Activated CD8-positive, alpha-beta memory T cell treated with anti-CD3 and anti-CD28 coated beads, Interleukin-2, amount 10 ng/mL, durations not matched to agents 7 days and 5 days (primary cell): ENCODE measurements around the gene FBXL13. TPM values are rescaled to one million over a fixed set of nuclear protein-coding genes. Genes with fewer than 3 reads are reported as not detected.
"Not testable (repeated sequence)": the region's sequence is repeated elsewhere in the genome, so short reads cannot be mapped to it uniquely, and the experiment has no call there.

Source experiments
- ATAC-seq: fragments of 150-1000 bp; cut with Tn5 transposase; one replicate; pipeline ENCODE4 v1.10.0; 2021; ENCODE audit warnings: moderate library complexity
- CTCF ChIA-PET: fragments of 350-600 bp; sonication (Branson Sonifier 250); formaldehyde crosslinking; loops from one replicate; lab custom pipeline; 2021; ENCODE audit warnings: antibody characterized with exemption; lab: Charles Lee
- DNase-seq: peaks from one replicate; pipeline ENCODE4 v3.0.0-alpha.2; 2020
- H3K27ac Mint-ChIP-seq: one replicate; pipeline ENCODE4 v1.8.0; 2021; ENCODE audit warnings: mild to moderate bottlenecking, mixed read lengths
- H3K27me3 Mint-ChIP-seq: one replicate; pipeline ENCODE4 v1.8.0; 2021; ENCODE audit warnings: mixed read lengths
- H3K36me3 Mint-ChIP-seq: one replicate; pipeline ENCODE4 v1.8.0; 2021; ENCODE audit warnings: mild to moderate bottlenecking, mixed read lengths
- H3K4me1 Mint-ChIP-seq: one replicate; pipeline ENCODE4 v1.8.0; 2021; ENCODE audit warnings: mixed read lengths
- H3K4me3 Mint-ChIP-seq: one replicate; pipeline ENCODE4 v1.8.0; 2021; ENCODE audit warnings: mild to moderate bottlenecking, moderate library complexity, mixed read lengths
- H3K9me3 Mint-ChIP-seq: one replicate; pipeline ENCODE4 v1.8.0; 2022; ENCODE audit warnings: low read depth, mixed read lengths
- total RNA-seq, 2 experiments: library from RNA; stranded (reverse); gene quantifications; one replicate each; pipeline ENCODE4 v1.2.3, GENCODE V29; 2021

The FBXL13 gene
- total RNA-seq, 2 experiments from 2014 or later = 0.18 TPM; not detected in 1

- H3K9me3 Mint-ChIP-seq = peaks cover 11% of the 10 kb centered on the region
- CTCF ChIA-PET = no interaction called here
- no peak overlapping the region for H3K4me3 Mint-ChIP-seq
- ATAC-seq (no peak), DNase-seq (no peak)
- peaks cover 4% of the 10 kb centered on the region for H3K27me3 Mint-ChIP-seq
- H3K4me1 Mint-ChIP-seq = no peaks in the 10 kb centered on the region
- no peak overlapping the region for H3K27ac Mint-ChIP-seq
- H3K36me3 Mint-ChIP-seq = peaks cover 9% of the 10 kb centered on the region
These were observed 71.6 kb downstream of the FBXL13 start for GRCh38 chr7:103003004-103003403.

- peaks cover 4% of the 10 kb centered on the region for H3K27me3 Mint-ChIP-seq
- CTCF ChIA-PET = no interaction called here
- no peak for ATAC-seq
- peaks cover 11% of the 10 kb centered on the region for H3K9me3 Mint-ChIP-seq
- peaks cover 2% of the 10 kb centered on the region for H3K4me1 Mint-ChIP-seq
- no peak for DNase-seq
- H3K4me3 Mint-ChIP-seq = no peak overlapping the region
- no peak overlapping the region for H3K27ac Mint-ChIP-seq
- peaks cover 9% of the 10 kb centered on the region for H3K36me3 Mint-ChIP-seq
These were observed 73.4 kb downstream of the FBXL13 start for GRCh38 chr7:103001210-103001609.

GRCh38 chr7:102996957-102997356, 77.6 kb downstream of the FBXL13 start:
- no peak for ATAC-seq
- no peak overlapping the region for H3K27ac Mint-ChIP-seq

DNA sequence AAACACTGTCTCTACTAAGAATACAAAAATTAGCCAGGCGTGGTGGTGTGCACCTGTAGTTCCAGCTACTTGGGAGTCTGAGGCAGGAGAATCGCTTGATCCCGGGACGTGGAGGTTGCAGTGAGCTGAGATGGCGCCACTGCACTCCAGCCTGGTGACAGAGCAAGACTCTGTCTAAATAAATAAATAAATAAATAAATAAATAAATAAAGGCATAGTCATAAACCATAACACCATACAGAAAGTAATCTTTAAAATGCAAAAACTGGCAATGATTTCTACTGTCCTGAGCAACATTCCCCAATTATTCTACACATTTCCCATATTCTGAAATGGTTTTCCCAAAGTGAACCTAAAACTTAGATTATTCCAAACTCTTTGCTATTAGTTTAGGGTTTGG, 79.0 kb downstream of the FBXL13 start:
- H3K27me3 Mint-ChIP-seq, ATAC-seq, H3K9me3 Mint-ChIP-seq, H3K27ac Mint-ChIP-seq, H3K36me3 Mint-ChIP-seq, H3K4me3 Mint-ChIP-seq, DNase-seq, H3K4me1 Mint-ChIP-seq: not testable (repeated sequence)
- CTCF ChIA-PET = interaction anchor here (1.1 kb wide), 1 partner anchor 33 kb away, joined by 3 read pairs; no protein-coding TSS in a partner anchor

More at GRCh38 chr7:102996957-102997356, 77.6 kb downstream of the FBXL13 start:
- H3K4me1 Mint-ChIP-seq = peaks cover 7% of the 10 kb centered on the region
- no peak for DNase-seq
- H3K27me3 Mint-ChIP-seq = peaks cover 3% of the 10 kb centered on the region
- H3K4me3 Mint-ChIP-seq = no peak overlapping the region
- CTCF ChIA-PET = no interaction called here
- H3K9me3 Mint-ChIP-seq = peaks cover 4% of the 10 kb centered on the region
- no peaks in the 10 kb centered on the region for H3K36me3 Mint-ChIP-seq

GRCh38 chr7:102994567-102994966, 80.0 kb downstream of the FBXL13 start:
- no peak overlapping the region for H3K4me3 Mint-ChIP-seq
- H3K27ac Mint-ChIP-seq = no peak overlapping the region
- H3K27me3 Mint-ChIP-seq = no peaks in the 10 kb centered on the region
- DNase-seq (no peak), ATAC-seq (no peak)
- peaks cover 9% of the 10 kb centered on the region for H3K4me1 Mint-ChIP-seq
- no peaks in the 10 kb centered on the region for H3K36me3 Mint-ChIP-seq
- H3K9me3 Mint-ChIP-seq = peaks cover 2% of the 10 kb centered on the region
- CTCF ChIA-PET = no interaction called here

DNA sequence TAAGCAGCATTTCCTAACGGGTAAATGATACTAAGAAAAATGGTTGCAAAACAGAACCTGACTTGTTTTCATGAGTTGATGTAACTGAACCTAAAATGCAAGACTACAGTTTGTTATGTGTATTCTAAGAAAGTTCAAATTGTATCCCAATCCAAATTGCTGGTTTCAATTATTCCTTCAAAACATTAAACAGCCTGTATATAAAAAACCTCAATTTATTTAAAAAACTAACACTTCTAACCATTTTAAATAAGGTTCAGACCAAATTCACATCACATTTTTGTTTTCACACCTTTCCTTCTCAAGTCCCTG, 80.9 kb downstream of the FBXL13 start:
- Mint-ChIP-seq H3K4me1 (peaks cover 15% of the 10 kb centered on the region), H3K27ac (no peak overlapping the region), H3K9me3 (peaks cover 2% of the 10 kb centered on the region), H3K27me3 (no peaks in the 10 kb centered on the region), H3K4me3 (no peak overlapping the region), H3K36me3 (no peaks in the 10 kb centered on the region)
- DNase-seq (no peak), ATAC-seq (no peak)
- CTCF ChIA-PET = no interaction called here

DNA sequence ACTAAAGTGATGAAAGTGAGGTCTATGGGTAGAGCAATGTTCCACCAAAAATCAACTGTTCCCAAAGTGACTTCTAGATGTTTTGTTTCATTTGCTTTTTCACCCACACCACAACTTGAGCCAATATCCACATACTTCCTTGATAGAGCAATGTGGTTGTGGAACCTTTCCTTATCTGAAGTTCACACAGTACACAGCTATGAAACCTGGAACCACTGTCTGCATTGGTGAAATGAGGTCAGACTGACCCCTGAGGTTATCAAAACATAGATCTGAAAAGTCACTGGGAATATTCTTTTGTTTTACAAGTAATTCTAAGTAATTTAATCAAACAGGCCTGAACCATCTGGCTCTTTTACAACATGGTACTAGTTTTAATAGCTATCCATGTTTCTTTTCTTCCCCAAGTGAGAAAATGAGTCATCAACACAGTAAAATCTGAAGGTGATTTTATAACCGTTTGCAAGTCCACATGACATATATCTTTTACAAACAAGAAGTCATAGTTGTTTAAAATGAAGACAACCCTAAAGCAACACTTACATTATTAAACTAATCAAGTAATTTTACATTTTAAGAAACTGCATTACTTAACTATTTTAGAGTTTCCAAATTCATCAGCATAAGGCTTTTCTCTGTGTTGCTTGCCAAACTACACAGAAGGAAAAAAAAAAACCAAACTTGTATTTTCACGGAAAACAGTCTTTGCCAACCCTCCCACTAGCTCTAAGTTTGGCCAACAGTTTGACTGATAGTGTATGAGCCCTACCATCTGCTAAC, 81.5 kb downstream of the FBXL13 start:
- DNase-seq = no peak
- Mint-ChIP-seq H3K27ac (no peak overlapping the region), H3K4me3 (no peak overlapping the region), H3K36me3 (no peaks in the 10 kb centered on the region), H3K27me3 (no peaks in the 10 kb centered on the region), H3K9me3 (peaks cover 2% of the 10 kb centered on the region), H3K4me1 (peaks cover 15% of the 10 kb centered on the region)
- no peak for ATAC-seq
- CTCF ChIA-PET = no interaction called here

DNA sequence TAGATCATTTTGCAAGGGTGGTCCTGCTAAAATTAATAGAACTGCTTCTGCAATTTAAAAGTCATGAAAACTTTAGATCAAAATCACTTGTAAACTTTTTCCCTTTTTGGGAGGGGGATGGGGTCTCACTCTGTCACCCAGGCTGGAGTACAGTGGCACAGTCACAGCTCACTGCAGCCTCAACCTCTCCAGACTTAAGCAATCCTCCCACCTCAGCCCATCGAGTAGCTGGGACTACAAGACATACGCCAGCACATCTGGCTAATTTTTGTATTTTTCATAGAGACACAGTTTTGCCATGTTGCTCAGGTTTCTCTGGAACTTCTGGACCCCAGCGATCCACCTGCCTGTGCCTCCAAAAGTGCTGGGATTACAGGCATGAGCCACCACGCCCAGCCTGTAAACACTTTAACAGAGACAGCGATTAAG, 82.1 kb downstream of the FBXL13 start:
- Mint-ChIP-seq H3K4me1 (peaks cover 15% of the 10 kb centered on the region), H3K4me3 (no peak overlapping the region), H3K27me3 (no peaks in the 10 kb centered on the region), H3K27ac (no peak overlapping the region), H3K36me3 (no peaks in the 10 kb centered on the region), H3K9me3 (peaks cover 2% of the 10 kb centered on the region)
- ATAC-seq (no peak), DNase-seq (no peak)
- CTCF ChIA-PET = interaction anchor here (1.2 kb wide), 1 partner anchor 69 kb away, joined by 3 read pairs; no protein-coding TSS in a partner anchor

DNA sequence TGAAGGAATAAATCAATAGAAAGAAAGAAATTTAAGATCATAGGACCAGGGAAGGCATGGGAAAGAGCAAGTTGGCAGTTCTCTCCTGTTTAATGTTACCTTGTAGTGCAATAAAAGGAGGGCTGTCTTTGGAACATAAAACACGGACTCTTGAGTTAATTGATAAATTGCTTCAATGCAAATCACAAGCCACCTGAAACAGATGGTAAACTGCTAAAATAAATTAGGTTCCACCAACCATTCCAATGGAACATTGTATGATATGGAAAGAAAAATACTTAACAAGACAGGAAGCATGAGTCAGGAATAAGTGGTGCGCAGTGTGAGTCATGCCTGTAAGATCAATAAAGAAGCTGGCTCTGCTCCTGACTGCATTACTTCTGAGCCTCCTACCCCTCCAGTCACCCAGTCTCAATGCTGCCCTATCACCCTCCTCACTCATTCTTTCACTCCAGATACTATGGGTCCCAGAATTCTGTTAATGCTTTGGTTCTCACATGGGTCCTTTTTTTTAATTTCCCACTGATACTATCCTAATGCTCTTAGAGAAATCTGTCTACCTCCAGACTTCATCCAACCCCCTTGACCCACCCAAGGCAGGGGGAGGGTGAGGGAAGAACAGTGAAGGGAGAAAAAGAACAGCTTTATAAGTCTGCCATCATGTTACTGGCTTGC, 82.9 kb downstream of the FBXL13 start:
- peaks cover 15% of the 10 kb centered on the region for H3K4me1 Mint-ChIP-seq
- DNase-seq (no peak), ATAC-seq (no peak)
- no peaks in the 10 kb centered on the region for H3K36me3 Mint-ChIP-seq
- no peak overlapping the region for H3K27ac Mint-ChIP-seq
- no peak overlapping the region for H3K4me3 Mint-ChIP-seq
- peaks cover 2% of the 10 kb centered on the region for H3K9me3 Mint-ChIP-seq
- no peaks in the 10 kb centered on the region for H3K27me3 Mint-ChIP-seq
- CTCF ChIA-PET = interaction anchor here (1.2 kb wide), 1 partner anchor 69 kb away, joined by 3 read pairs; no protein-coding TSS in a partner anchor

DNA sequence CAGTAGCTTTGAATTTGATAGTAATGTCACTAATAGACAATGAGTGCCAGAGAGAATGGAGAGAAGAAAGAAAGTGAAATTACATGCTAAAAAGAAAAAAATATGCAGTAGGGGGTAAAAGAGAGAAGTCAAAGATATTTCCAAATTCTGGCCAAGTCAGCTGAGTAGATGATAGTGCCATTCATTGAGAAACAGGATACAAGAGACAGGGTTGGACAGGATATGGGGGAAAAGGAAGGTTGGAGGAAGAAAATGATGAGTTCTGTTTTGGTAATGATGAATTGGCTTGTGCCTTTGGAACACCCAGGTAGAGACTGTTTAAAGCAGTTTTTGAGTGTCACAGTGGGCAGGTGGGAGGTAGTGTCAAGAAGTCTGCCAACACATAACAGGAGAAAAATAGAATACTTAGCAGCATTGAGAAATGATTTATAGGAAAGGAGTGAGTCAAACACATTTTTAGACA, 83.5 kb downstream of the FBXL13 start:
- H3K27ac Mint-ChIP-seq = no peak overlapping the region
- no peak for DNase-seq
- H3K27me3 Mint-ChIP-seq = no peaks in the 10 kb centered on the region
- CTCF ChIA-PET = interaction anchor here (1.2 kb wide), 1 partner anchor 70 kb away, joined by 3 read pairs; no protein-coding TSS in a partner anchor
- no peaks in the 10 kb centered on the region for H3K36me3 Mint-ChIP-seq
- H3K4me3 Mint-ChIP-seq = no peak overlapping the region
- H3K4me1 Mint-ChIP-seq = peaks cover 12% of the 10 kb centered on the region
- peaks cover 2% of the 10 kb centered on the region for H3K9me3 Mint-ChIP-seq
- ATAC-seq = no peak

DNA sequence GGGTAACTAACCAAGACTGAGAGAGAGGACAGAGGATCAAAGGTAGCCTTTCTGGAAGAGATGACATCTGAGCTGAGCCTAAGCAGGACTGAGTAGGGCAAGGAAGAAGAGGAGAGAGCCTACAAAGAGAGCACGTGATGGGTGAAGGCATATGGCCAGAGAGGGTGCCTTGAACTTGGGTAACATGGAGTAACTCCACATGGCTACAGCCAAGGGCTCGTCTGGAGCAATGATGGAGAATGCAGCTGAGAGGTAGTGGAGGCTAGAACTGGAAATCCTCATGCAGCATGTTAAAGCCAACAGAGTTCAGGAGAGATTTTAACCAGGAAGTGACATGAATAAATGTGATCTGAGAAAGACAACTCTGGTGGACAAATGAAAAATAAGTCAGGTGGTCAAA, 84.0 kb downstream of the FBXL13 start:
- peaks cover 12% of the 10 kb centered on the region for H3K4me1 Mint-ChIP-seq
- CTCF ChIA-PET = no interaction called here
- H3K27me3 Mint-ChIP-seq = no peaks in the 10 kb centered on the region
- DNase-seq = no peak
- ATAC-seq = no peak
- no peaks in the 10 kb centered on the region for H3K36me3 Mint-ChIP-seq
- no peak overlapping the region for H3K4me3 Mint-ChIP-seq
- H3K27ac Mint-ChIP-seq = no peak overlapping the region
- H3K9me3 Mint-ChIP-seq = peaks cover 2% of the 10 kb centered on the region

DNA sequence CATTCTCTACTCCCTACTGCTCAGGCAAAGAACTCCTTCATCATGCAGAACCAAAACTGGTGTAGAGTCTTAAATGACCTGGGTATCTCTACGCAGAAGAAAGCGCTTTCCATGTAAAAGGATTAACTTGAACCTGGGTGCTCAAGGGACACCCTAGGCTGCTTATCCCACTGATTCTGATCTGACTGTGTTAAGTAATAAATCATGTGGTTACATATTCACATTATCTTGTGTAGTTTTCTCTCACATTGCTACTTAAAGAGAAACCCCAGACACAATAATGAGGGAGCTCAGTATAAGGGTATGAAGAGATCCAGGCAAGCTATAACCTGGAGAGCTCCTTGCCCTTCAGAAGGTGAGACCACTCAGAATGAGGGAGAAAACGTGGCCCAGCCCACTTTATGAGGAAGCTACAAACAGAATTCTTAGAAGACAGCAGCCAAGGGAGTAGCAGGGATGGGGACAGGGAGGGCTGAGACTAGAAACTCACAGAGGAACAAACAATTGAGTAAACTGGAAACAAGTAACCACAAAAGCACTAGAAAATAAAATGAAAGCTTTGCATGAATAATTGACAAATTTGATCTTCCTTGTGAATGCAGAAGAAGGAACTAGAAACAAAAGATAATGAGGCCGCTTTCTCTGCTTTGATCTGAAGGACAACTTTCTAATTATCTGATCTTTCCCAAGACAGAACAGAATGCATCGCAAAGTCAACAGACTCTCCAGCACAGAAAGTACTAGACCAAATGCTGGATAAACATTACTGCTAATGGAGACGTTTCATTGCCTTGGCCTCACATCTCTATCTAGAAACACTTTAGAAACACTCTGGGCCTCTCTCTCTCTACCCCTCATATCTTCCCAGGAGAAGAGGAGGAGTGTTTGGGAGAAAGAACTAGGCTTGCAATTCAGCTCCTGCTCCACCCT, 85.7 kb downstream of the FBXL13 start:
- DNase-seq (no peak), ATAC-seq (no peak)
- H3K27ac Mint-ChIP-seq = no peak overlapping the region
- H3K4me3 Mint-ChIP-seq = no peak overlapping the region
- H3K9me3 Mint-ChIP-seq = no peaks in the 10 kb centered on the region
- H3K4me1 Mint-ChIP-seq = peaks cover 12% of the 10 kb centered on the region
- H3K36me3 Mint-ChIP-seq = no peaks in the 10 kb centered on the region
- no peaks in the 10 kb centered on the region for H3K27me3 Mint-ChIP-seq
- CTCF ChIA-PET = no interaction called here

GRCh38 chr7:102988088-102988487, 86.5 kb downstream of the FBXL13 start:
- ATAC-seq (no peak), DNase-seq (no peak)
- no peaks in the 10 kb centered on the region for H3K36me3 Mint-ChIP-seq
- H3K27ac Mint-ChIP-seq = no peak overlapping the region
- H3K4me1 Mint-ChIP-seq = peaks cover 11% of the 10 kb centered on the region
- CTCF ChIA-PET = no interaction called here
- no peaks in the 10 kb centered on the region for H3K27me3 Mint-ChIP-seq
- H3K4me3 Mint-ChIP-seq = no peak overlapping the region
- H3K9me3 Mint-ChIP-seq = no peaks in the 10 kb centered on the region
